Ishikawa (cell line): Measurements from ENCODE around the gene EXOC6.

Source experiments
- CEBPB ChIP-seq: IDR thresholded peaks from 2 replicates; pipeline ENCODE4 v1.6.1; 2012
- CREB1 ChIP-seq: IDR thresholded peaks from 2 replicates; pipeline ENCODE4 v1.6.1; 2012; ENCODE audit warnings: low read depth
- EGR1 ChIP-seq: IDR thresholded peaks from 2 replicates; pipeline ENCODE4 v1.6.1; 2012
- EP300 ChIP-seq: IDR thresholded peaks from 2 replicates; pipeline ENCODE4 v1.6.1; 2012; ENCODE audit warnings: borderline replicate concordance
- FOXM1 ChIP-seq: IDR thresholded peaks from 2 replicates; pipeline ENCODE4 v1.6.1; 2012; ENCODE audit warnings: low read depth, borderline replicate concordance
- NFIC ChIP-seq: IDR thresholded peaks from 2 replicates; pipeline ENCODE4 v1.6.1; 2012
- RAD21 ChIP-seq: IDR thresholded peaks from 2 replicates; pipeline ENCODE4 v1.6.1; 2012; ENCODE audit warnings: low read depth
- TAF1 ChIP-seq: IDR thresholded peaks from 2 replicates; pipeline ENCODE4 v1.6.1; 2012; ENCODE audit warnings: low read depth, mild to moderate bottlenecking
- TCF12 ChIP-seq: IDR thresholded peaks from 2 replicates; pipeline ENCODE4 v1.6.1; 2012; ENCODE audit warnings: low read depth
- TEAD4 ChIP-seq: IDR thresholded peaks from 2 replicates; pipeline ENCODE4 v1.6.1; 2012
- YY1 ChIP-seq: IDR thresholded peaks from 2 replicates; pipeline ENCODE4 v1.6.1; 2012; ENCODE audit warnings: low read depth
- ZBTB7A ChIP-seq: IDR thresholded peaks from 2 replicates; pipeline ENCODE4 v1.6.1; 2012; ENCODE audit warnings: low read depth
- TF ChIP-seq, protein P1 (sequence below): IDR thresholded peaks from 2 replicates; pipeline ENCODE4 v1.6.1; 2012
- TF ChIP-seq, protein P2 (sequence below): IDR thresholded peaks from 2 replicates; pipeline ENCODE4 v1.6.1; 2012; ENCODE audit warnings: low read depth, mild to moderate bottlenecking
- TF ChIP-seq, protein P3 (sequence below): IDR thresholded peaks from 2 replicates; pipeline ENCODE4 v1.6.1; 2012

EXOC6 gene

DNA sequence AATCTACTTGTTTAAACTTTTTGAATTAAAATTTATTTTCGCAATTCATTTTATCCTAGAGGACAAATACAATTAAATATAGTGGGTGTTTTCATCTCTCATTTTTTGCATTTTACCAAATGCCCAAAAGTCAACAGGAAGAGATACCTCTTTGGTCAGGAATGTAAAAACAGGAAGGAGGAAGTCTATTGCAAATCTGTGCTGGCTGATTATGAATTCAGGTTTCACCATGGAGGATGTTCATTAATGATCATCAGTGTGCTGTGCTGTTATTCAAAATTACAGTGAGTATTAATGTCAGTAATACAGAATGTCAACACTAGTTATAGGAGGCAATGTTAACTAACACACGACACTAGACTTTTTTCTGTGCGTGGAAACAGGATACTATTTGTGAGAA is 24.7 kb downstream of the EXOC6 start:
- TF ChIP-seq TAF1 (no peak), TCF12 (no peak), EGR1 (no peak), CEBPB (0 out of 2 replicates have a peak, but pooled peaks have one; percentile 1)

DNA sequence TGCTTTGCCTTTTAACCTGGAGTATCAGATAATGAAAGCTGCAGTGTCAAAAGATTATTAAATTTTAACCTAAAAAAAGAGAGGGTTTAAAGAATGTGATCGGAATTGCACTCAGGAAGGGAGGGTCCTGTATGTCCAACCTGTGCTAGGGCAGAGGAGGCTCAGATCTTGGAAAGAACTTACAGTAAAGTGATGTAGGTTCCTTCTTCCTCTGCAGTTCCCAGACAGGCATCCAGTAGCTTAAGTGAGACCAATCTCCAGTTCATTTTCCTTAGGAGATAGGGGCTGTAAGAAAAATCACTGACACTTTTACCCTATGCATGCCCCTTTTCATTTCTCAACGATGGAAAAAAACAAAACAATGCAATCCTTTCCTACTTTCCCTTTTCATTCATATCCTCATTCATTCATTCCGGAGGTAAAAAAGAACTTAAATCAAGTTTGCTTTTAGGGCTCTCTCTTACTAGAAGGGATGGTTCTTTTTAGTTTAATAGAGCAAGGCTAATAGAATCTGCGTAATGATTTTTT is 28.3 kb downstream of the EXOC6 start:
- TF ChIP-seq, protein P1, sequence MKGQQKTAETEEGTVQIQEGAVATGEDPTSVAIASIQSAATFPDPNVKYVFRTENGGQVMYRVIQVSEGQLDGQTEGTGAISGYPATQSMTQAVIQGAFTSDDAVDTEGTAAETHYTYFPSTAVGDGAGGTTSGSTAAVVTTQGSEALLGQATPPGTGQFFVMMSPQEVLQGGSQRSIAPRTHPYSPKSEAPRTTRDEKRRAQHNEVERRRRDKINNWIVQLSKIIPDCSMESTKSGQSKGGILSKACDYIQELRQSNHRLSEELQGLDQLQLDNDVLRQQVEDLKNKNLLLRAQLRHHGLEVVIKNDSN: no peak
- no peak for TF ChIP-seq EP300

DNA sequence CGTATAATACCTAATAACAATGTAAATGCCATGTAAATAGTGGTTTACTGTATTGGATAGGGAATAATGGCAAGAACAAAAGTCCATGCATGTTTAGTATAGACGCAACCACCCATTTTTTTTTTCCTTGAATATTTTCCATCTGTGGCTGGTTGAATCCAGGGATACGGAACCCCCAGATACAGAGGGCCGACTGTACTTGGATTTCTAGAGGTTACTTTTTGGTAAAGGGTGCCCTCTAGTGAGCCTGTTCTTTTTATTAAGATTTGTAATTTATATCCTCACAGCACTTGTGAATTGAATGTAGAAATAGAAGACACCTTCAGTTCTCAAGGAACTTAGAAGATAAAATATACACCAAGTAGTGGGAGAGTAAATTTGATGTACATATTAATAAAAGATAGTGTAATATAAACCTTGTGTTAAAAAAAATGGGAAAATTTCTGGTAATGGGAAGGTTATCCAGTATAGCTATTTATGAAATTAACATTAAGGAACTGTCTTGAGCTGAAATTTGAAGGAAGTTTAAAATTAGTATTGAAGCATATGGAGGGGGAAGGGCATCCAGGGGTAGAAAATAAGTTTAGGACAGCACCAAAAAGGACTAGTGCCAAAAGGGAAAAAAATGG is 32.0 kb downstream of the EXOC6 start:
- TF ChIP-seq YY1: no peak
- TF ChIP-seq RAD21: peak; percentile 69

DNA sequence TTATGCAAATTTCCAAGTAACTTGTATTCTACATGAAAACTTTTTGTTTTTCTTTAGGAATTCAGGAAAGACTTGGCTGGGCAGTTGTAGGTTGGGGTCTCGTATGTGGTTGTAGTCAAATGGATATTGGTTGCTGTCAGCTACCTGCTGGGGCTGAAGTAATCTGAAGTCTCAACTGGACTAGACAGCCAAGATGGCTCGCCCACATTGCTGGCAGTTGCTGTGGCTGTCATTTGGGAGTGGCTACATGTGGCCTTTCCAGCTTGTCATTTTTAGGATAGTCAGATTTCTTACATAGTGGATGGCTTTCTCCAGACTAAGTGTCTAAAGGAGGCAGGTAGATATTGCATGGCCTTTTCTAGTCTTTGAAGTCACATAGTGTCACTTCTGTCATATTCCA is 32.6 kb downstream of the EXOC6 start:
- TF ChIP-seq TEAD4 (no peak), RAD21 (no peak), CEBPB (no peak), TCF12 (no peak), FOXM1 (no peak), TAF1 (no peak), EGR1 (no peak)
- TF ChIP-seq, protein P1: no peak
- TF ChIP-seq, protein P2, sequence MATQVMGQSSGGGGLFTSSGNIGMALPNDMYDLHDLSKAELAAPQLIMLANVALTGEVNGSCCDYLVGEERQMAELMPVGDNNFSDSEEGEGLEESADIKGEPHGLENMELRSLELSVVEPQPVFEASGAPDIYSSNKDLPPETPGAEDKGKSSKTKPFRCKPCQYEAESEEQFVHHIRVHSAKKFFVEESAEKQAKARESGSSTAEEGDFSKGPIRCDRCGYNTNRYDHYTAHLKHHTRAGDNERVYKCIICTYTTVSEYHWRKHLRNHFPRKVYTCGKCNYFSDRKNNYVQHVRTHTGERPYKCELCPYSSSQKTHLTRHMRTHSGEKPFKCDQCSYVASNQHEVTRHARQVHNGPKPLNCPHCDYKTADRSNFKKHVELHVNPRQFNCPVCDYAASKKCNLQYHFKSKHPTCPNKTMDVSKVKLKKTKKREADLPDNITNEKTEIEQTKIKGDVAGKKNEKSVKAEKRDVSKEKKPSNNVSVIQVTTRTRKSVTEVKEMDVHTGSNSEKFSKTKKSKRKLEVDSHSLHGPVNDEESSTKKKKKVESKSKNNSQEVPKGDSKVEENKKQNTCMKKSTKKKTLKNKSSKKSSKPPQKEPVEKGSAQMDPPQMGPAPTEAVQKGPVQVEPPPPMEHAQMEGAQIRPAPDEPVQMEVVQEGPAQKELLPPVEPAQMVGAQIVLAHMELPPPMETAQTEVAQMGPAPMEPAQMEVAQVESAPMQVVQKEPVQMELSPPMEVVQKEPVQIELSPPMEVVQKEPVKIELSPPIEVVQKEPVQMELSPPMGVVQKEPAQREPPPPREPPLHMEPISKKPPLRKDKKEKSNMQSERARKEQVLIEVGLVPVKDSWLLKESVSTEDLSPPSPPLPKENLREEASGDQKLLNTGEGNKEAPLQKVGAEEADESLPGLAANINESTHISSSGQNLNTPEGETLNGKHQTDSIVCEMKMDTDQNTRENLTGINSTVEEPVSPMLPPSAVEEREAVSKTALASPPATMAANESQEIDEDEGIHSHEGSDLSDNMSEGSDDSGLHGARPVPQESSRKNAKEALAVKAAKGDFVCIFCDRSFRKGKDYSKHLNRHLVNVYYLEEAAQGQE: no peak

DNA sequence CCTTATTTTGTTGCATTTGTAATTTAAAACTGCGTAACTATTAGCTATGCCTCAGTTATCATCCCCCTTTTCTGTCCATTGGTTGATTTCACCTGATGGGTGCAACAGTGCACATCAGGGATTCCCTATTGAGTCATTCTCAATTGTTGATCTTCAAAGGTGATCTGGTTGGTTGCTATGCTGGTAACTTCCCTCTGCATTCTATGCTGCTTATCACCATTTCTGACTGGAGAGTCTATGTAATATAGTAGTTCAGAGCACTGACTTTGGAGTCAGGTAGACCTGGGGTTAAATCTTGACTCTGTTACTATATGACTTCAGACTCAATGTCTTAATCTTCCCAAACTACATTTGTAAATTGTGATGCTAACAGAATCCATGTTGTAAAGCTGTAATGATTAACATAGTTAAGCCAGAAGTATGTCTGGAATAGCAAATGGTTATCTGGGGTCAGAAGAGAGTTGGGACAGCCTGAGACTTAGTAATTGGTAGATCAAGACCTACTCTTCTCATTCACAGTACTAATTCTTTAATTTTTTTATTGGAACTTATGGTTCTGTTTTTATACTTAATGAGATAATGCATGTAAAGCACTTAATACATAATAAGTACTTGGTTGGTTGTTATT is 38.1 kb downstream of the EXOC6 start:
- TF ChIP-seq YY1: no peak
- no peak for TF ChIP-seq CEBPB
- no peak for TF ChIP-seq TAF1
- TF ChIP-seq, protein P1: no peak
- TF ChIP-seq NFIC: no peak
- TF ChIP-seq TCF12: no peak
- no peak for TF ChIP-seq ZBTB7A

DNA sequence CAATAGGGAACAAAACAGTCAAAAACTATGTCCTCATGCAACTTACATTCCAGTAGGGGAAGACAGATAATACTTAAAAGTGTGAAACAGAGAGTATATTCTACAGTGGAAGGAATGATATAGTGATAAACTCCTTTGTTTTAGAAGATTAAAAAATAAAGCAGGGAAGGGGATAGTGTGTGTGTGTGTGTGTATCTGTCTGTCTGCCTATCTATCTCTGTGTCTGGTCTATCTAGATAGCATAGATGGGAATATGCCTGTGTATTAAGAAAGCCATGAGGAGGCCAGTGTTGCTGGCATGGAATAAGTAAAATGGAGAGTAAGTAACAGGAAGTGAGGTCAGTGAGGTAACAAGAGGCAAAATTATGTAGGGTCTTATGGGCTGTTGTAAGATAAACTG is 42.2 kb downstream of the EXOC6 start:
- TF ChIP-seq EP300 (no peak), CREB1 (no peak), ZBTB7A (no peak), TEAD4 (no peak), NFIC (no peak), TAF1 (no peak), CEBPB (no peak), FOXM1 (no peak), YY1 (no peak), EGR1 (no peak), TCF12 (no peak), RAD21 (no peak)
- TF ChIP-seq, protein P2: no peak
- TF ChIP-seq, protein P3, sequence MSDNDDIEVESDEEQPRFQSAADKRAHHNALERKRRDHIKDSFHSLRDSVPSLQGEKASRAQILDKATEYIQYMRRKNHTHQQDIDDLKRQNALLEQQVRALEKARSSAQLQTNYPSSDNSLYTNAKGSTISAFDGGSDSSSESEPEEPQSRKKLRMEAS: no peak
- TF ChIP-seq, protein P1: no peak
